Forelimb muscle (tissue), 1 donor: ENCODE measurements around the gene SH3PXD2A. TPM values are rescaled to one million over a fixed set of nuclear protein-coding genes. Genes with fewer than 3 reads are reported as not detected.

Experiments
- DNase-seq: peaks from one replicate; pipeline ENCODE4 v3.0.0-alpha.2; 2013; ENCODE audit warnings: low read depth
- polyA plus RNA-seq: library from polyadenylated mRNA; unstranded; fragments of 120-200 nt; gene quantifications from one replicate; pipeline ENCODE4 v1.2.1, GENCODE V29; 2013; ENCODE audit not compliant: insufficient read length

The SH3PXD2A gene
- polyA plus RNA-seq, 1 donor = 72.7 TPM

GRCh38 chr10:103563231-103564115 lies 291.9 kb downstream of the SH3PXD2A start:
- DNase-seq = no peak

- DNase-seq = no peak
Observed at GRCh38 chr10:103562383-103562782, 293.0 kb downstream of the SH3PXD2A start.

DNA sequence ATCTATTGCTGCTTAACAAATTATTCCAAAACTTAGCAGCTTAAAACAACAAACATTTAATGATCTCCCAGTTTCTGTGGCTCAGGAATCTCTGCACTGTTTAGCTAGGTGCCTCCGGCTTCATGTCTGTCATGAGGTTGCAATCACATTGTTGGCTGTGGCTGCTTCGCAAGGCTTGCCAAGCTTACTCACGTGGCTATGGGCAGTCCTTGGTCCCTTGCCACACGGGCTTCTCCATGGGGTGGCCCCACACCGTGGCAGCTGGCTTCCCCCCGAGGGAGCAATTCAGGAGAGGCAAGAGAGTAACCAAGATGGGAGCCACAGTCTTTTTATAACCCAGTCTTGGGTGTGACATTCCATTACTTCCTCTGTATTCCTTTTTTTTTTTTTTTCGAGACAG lies 294.5 kb downstream of the SH3PXD2A start:
- DNase-seq = no peak

- DNase-seq = no peak
Observed at GRCh38 chr10:103559776-103560175, 295.6 kb downstream of the SH3PXD2A start.

GRCh38 chr10:103558911-103559310 lies 296.5 kb downstream of the SH3PXD2A start:
- DNase-seq = no peak

DNA sequence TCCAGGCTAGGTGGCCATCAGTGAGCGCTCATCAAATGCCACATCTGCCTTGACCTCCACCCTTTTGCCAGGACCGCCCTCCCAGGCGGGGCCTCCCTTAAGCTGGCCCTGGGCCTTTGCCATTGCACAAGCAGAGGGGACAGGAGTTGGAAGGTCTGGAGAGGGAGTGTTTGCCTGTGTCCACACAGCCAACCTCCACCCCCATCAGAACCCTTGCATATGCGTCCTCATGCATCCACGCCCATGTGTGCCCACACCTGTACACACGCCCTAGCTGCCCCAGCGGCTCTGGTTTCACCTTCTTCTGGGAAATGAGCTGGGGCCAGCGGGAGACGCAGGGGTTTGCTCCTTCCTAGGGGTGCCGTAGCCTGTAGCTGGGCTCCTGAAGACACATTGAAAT lies 297.9 kb downstream of the SH3PXD2A start:
- DNase-seq = no peak

DNA sequence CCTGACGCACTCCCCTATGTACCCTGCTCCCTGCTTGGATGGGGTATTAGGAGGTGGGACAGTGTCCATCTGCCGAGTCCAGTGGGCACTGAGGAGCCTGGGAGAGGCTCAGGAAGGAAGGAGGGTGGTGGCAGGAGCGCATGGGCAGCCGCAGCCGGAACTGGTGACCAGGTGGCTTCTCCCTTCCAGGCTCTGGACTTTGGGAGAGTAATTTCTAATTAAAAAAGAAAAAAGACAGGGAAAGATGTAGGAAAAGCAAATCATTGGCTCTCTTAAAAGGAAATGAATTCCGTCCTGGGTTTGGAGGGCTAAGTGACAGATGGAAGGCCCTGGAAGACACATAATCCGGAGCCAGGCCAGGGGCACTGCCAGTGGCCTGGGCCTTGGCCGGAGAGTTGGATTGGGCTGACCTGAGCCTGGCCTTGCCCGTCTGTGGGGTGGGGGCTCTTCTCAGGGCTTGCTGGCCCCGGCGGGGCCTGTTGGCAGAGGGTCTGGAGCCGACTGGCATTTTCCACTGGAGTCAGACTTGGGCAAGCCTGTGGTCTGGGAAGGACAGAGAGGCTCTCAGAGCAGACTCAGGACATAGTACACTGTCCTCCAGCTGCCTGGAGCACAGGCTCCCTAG lies 298.9 kb downstream of the SH3PXD2A start:
- DNase-seq = no peak

DNA sequence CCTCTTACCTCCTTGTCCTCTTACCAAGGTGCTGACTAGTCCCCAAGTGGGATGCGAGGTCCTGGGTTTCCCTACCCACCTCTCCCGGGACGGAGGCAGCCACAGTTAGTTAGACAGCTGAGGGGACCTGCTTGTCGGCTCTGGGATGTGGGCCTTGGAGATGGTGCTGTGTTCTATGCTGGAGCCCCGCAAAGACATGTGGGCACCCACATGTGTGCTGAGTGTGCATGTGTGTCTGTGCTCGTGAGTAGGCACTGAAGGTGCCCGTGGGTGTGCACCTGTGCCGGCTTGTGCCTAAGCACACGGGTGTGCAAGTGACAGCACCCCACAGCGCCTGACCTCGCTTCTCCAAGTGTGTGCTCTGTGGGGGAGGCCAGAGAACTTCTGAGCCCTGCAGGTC lies 299.7 kb downstream of the SH3PXD2A start:
- DNase-seq = no peak

GRCh38 chr10:103555325-103555649 lies 300.1 kb downstream of the SH3PXD2A start:
- no peak for DNase-seq

DNA sequence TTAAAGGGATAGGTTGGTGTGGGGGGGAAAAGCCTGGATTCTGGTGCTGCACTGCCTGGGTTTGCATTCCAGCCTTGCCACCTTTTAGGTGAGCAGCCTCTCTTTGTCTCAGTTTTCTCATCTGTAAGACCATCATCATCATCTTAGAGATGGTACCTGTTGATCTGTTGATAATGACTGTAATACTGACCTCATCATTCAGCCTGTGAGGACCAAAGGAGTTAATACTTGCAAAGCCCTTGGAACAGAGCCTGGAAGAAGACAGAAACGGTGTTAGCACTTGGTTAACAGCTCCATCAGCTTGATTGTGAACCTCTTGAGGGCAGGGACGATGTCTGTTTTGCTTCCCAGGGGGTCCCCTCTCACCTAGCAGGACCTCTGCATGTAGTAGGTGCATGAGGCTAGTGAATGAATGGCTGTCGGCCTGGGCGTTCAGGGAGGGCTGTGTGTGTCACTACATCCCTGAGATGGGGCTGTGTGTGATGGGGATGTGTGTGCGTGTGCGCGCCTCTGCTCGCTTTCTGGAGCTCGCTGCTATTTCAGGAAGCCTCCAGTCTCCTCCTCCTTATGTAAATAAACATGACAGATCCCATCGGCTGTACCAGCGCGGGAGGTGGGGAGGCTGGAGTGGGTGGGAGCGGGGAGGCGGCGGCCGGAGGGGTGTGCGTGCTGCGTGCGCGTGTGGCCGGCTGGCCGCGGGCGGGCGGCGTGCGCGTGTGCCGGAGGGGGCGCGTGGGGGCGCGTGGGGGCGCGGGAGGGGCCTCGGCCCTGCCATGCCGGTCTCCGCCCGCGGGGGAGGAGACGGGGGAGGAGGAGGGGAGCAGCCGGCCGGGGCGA lies 300.7 kb downstream of the SH3PXD2A start:
- DNase-seq = no peak

DNA sequence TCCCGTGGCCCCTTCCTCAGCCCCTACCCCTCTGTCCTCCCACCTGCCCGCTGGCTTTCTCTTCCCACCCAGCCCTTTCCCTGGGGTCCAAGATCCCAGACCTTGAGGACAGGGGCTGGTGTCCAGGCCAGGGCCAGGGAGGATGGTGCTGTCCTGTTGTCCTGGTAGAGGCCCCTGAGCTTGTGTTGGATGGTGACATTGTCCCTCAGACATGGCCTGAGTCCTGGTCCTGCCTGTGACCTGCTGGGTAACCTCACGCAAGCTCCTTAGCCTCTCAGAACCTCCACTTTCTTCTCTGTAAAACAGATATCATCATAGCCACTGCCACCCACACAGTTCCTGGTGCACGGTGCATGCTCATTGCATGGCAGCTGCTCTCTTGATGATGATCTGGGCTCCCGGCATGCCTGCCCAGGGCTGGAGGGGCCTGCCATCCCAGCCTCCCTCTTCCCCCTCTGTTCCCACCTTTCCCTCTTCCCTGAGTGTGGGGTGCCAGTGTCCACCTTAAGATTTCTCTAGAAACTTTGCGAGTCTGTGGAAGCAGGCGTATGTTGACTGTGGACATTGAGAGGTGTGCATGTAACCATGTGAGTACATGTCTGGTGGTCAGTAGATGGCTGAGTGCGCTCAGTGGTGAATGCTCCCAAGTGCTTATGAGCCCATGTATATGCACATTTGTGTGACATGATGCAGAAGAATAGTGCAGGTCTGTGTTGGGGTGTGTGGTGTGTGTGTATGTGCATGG lies 301.5 kb downstream of the SH3PXD2A start:
- no peak for DNase-seq

DNA sequence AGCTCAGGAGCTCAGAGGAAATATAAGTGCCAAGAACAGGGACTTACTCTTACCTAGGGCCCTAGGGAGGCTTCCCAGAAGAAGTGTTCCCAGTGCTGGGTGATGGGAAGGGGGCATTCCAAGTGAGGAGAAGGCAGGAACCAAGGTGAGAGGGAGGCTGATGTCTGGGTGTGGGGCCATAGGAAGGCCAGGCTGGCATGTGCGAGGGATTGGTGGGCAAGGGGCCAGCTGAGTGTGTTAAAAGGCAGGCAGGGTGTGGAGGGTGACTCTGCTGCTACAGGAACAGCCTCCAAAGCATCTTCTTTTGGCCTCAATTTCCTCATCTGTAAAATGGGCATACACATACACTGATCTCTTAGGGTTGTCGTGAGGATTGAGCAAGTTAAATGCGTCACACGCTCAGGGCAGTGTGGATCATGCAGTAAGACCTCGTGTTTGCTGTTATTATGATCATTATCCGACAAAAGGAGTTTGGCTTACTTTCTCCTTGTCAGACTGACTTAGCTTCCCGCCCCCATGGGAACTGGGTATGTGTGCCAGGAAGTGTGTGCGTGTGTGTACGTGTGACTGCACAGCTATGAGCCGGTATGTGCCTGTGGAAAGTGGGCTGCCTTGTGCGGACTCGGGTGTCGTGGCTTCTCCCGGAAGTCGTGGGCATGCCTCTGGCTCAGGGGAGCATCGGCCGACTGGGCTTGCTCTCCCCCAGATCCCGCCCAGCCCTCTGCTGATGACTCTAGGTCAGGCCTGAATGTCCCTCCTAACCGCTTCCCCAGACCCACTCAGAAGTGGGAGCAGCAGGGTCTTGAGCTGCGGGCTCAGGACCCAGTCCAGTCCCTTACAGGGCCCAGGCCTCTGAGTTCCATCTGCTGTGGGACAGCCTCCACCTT lies 302.3 kb downstream of the SH3PXD2A start:
- DNase-seq = no peak

DNA sequence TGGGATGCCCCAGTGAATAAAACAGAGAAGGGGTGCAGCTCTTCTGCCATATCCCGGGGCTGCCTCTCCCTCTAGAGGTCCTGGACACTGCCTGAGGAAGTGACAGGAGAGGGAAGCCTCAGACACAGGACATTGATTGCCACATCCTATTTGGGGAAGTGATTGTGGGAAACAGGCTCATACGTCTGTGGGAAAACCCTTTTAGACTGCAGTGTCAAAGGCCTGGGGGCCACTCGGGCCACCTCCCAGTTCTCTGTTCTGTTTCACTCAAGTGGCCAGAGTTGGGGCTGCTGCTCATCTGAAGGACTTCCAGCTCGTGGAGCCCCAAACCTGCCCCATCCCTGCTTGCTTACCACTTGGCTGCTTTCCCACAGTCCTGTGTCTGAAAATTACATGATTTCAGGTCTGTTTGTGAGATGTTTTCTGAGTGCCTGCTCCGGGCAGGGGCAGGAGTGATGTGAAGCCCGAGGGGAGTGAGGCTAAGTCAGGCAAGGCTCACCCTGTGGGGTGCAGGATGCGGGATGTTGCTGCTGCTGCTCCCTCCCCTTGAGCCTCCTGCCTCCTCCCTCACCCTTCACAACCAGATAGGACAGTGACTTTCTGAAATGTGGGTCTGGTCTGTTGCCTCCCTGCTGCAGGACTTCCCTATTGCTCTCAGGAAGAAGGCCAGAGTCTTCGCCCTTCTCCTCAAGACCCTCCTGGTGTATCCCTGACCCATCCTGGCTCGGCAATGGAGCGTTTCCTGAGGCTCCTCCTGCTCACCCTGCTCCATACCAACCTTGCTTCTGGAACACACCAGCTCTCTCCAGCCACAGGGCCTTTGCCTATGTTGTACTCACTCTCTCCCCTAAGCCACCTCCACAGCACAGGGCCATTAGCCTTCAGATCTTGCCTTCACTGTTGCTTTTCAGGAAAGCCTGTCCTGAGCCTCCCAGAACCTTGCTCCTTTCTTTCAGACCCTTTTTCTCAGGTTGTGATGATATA lies 303.5 kb downstream of the SH3PXD2A start:
- DNase-seq = no peak

DNA sequence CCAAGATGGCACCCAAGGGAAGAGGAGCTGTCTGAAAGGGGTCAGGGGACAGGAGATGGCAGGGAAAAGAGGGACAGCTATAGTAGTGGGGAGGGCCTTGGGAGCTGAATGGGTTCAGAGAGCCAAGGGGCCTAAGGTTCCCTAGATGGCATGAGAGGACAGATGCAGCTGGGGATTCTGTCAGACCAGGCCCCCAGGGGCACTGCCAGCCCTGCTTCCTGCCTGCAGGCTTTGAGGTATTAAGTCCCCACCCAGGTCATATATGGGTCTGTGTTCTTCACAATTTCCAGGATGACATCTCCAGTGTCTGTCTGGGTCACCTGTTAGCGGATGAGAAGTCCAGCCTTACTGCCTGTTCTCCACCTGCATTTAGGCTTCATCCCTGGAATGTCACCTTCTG lies 305.1 kb downstream of the SH3PXD2A start:
- no peak for DNase-seq

DNA sequence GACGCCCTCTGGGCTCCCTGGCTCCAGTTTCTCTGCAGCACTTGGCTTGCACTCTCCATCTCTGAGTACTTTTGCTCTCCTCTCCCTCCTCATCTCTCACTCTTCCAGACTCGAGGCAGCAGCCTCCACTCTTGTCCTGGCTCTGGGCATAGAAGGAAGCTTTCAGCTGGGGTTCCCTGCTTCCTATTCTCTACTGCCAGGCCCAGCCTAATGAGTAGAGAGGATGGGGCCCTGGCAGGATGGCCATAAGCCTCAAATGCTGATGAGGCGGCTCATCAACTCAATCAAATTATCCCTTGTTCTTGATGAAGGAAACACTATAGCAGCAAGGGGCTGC lies 306.1 kb downstream of the SH3PXD2A start:
- no peak for DNase-seq

DNA sequence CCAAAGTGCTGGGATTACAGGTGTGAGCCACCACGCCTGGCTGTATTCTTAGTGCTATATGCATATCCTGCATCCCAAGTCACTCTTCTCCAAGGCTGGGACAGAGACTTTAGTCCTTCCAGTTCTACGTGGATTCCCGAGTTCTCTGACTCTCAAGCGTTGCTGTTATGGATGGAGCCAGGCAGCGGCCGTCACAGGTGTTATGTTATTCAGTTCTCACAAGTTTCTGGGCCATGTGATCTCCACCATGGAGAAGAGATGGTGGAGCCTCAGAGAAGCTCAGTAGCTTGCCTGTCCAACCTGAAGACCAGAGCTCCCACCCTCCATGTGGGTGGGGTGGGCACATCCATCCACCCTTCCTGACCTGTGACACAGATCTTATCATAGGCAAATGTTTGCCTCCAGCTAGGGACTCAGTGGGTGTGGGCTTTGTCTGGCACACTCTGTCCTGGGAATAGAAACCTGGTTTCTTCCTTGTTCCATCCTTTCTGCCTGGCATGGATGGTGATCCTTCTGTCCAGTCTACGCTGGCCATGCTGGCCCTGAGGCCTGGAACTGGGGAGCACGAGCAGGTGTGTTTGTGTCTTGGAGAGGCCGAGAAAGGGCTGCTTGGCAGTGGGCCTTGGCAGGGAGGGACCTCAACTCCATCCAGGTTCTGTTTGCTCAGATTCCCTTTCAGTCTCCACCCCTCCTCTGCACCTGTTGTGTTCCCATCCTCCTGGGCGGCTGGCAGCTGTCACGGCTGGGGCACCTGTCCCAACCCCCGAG lies 306.6 kb downstream of the SH3PXD2A start:
- no peak for DNase-seq

DNA sequence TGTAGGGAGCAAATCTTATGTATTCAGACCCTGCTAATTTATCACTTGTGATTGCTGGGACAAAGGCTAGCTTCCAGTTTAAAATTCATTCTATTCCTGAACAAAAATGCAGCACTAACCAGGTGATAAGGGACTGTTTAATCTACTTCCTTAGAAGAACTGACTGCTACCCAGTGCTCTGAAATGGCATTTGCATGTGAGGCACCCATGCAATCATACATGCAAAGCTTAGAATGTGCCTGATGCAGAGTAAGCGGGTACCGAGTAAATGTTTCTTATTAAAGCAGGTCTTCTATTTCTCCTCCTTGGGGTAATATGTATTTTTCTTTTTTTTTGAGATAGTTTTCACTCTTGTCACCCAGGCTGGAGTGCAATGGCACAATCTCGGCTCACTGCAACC lies 307.4 kb downstream of the SH3PXD2A start:
- DNase-seq = no peak

DNA sequence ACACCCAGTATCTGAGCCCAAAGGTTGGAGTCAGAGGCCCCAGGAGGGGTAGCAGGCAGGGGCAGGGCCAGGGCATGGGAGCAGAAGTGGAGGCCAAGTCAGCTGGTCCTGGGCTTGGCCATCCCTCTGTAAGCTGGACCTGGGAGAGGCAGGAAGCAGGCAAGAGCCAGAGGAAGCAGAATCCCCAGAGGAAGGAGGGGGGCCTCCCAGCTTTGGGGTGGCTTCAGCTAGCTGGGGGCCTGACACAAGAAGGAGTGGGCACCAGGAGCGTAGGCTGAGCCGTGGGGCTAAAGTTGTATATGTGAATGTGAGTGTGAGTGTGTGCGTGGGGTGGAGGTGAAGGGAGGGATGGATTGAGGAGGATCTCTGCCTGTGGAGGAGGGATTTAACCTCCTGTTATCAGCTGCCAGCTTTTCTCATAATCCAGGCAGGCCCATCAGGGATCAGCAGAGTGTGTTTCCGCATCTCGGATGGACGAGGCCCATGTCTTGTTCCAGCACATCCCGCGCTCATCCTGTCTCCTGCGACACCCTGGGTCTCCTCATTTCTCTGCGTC lies 307.9 kb downstream of the SH3PXD2A start:
- no peak for DNase-seq

DNA sequence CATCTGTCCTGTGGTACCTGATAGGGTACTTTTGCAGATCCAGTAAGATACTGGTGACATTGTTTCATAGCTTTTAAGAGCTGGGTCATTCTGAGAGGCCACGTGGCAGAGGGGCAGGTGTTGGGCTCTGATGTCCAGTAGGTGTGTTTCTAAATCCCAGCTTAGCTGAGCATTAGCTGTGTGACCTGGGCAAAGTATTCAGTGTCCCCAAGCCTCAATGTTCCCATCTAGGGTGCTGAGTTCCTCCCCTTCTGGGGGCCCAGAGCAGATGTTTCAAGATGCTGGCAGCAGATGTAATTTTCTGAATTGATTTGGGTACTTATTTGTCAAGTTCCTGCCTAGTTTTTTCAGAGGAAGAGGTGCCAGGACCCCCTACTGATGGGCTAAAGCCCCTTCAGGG lies 309.0 kb downstream of the SH3PXD2A start:
- no peak for DNase-seq
